Activated naive CD8-positive, alpha-beta T cell treated with anti-CD3 and anti-CD28 coated beads for 36 hours (primary cell): ENCODE results near the gene SYT9. TPM values are rescaled to one million over a fixed set of nuclear protein-coding genes. Genes with fewer than 3 reads are reported as not detected.

Experiments used
- DNase-seq: peaks from one replicate; pipeline ENCODE4 v3.0.0; 2021
- H3K27ac Mint-ChIP-seq: one replicate; pipeline ENCODE4 v1.8.0; 2022; ENCODE audit warnings: mild to moderate bottlenecking, moderate library complexity, mixed read lengths
- H3K27me3 Mint-ChIP-seq: one replicate; pipeline ENCODE4 v1.8.0; 2022; ENCODE audit warnings: mild to moderate bottlenecking, mixed read lengths
- H3K36me3 Mint-ChIP-seq: one replicate; pipeline ENCODE4 v1.8.0; 2021; ENCODE audit warnings: mild to moderate bottlenecking, mixed read lengths
- H3K4me1 Mint-ChIP-seq: one replicate; pipeline ENCODE4 v1.8.0; 2021; ENCODE audit warnings: mixed read lengths
- H3K4me3 Mint-ChIP-seq: one replicate; pipeline ENCODE4 v1.8.0; 2022; ENCODE audit warnings: mild to moderate bottlenecking, moderate library complexity, mixed read lengths
- H3K9me3 Mint-ChIP-seq: one replicate; pipeline ENCODE4 v1.8.0; 2022; ENCODE audit warnings: mixed read lengths
- total RNA-seq, 2 experiments: library from RNA; stranded (reverse); gene quantifications; one replicate each; pipeline ENCODE4 v1.2.3, GENCODE V29; 2021

The SYT9 gene
- total RNA-seq, 2 experiments from 2014 or later: not detected

GRCh38 chr11:7418906-7419305, 167.2 kb downstream of the SYT9 start:
- Mint-ChIP-seq H3K36me3 (no peaks in the 10 kb centered on the region), H3K4me1 (peaks cover 11% of the 10 kb centered on the region), H3K9me3 (no peaks in the 10 kb centered on the region), H3K27ac (no peak overlapping the region), H3K27me3 (peaks cover 16% of the 10 kb centered on the region), H3K4me3 (no peak overlapping the region)
- DNase-seq: no peak

- peaks cover 11% of the 10 kb centered on the region for H3K4me1 Mint-ChIP-seq
- no peaks in the 10 kb centered on the region for H3K9me3 Mint-ChIP-seq
- no peak for DNase-seq
- no peak overlapping the region for H3K4me3 Mint-ChIP-seq
- H3K27me3 Mint-ChIP-seq: no peaks in the 10 kb centered on the region
- no peaks in the 10 kb centered on the region for H3K36me3 Mint-ChIP-seq
- no peak overlapping the region for H3K27ac Mint-ChIP-seq
Observed at GRCh38 chr11:7421136-7421535, 169.4 kb downstream of the SYT9 start.

- Mint-ChIP-seq H3K9me3 (no peaks in the 10 kb centered on the region), H3K36me3 (no peaks in the 10 kb centered on the region), H3K27me3 (no peaks in the 10 kb centered on the region), H3K4me1 (peaks cover 11% of the 10 kb centered on the region), H3K27ac (no peak overlapping the region), H3K4me3 (no peak overlapping the region)
- no peak for DNase-seq
Observed at GRCh38 chr11:7422544-7423331, 171.0 kb downstream of the SYT9 start.

- Mint-ChIP-seq H3K4me1 (peaks cover 11% of the 10 kb centered on the region), H3K9me3 (no peaks in the 10 kb centered on the region), H3K27ac (no peak overlapping the region), H3K36me3 (no peaks in the 10 kb centered on the region), H3K27me3 (no peaks in the 10 kb centered on the region), H3K4me3 (no peak overlapping the region)
- no peak for DNase-seq
Observed at GRCh38 chr11:7423946-7424345, 172.2 kb downstream of the SYT9 start.

- Mint-ChIP-seq H3K27me3 (no peaks in the 10 kb centered on the region), H3K36me3 (no peaks in the 10 kb centered on the region), H3K4me3 (no peak overlapping the region), H3K4me1 (peaks cover 7% of the 10 kb centered on the region), H3K9me3 (no peaks in the 10 kb centered on the region), H3K27ac (no peak overlapping the region)
- DNase-seq: no peak
Observed at GRCh38 chr11:7427733-7428132, 176.0 kb downstream of the SYT9 start.

GRCh38 chr11:7428196-7428595, 176.5 kb downstream of the SYT9 start:
- Mint-ChIP-seq H3K36me3 (no peaks in the 10 kb centered on the region), H3K27ac (no peak overlapping the region)

GRCh38 chr11:7430496-7430895, 178.8 kb downstream of the SYT9 start:
- H3K27ac Mint-ChIP-seq: no peak overlapping the region
- no peaks in the 10 kb centered on the region for H3K9me3 Mint-ChIP-seq
- no peak for DNase-seq
- no peaks in the 10 kb centered on the region for H3K36me3 Mint-ChIP-seq
- H3K4me1 Mint-ChIP-seq: no peaks in the 10 kb centered on the region
- no peaks in the 10 kb centered on the region for H3K27me3 Mint-ChIP-seq
- H3K4me3 Mint-ChIP-seq: no peak overlapping the region

More at GRCh38 chr11:7428196-7428595, 176.5 kb downstream of the SYT9 start:
- Mint-ChIP-seq H3K9me3 (no peaks in the 10 kb centered on the region), H3K27me3 (no peaks in the 10 kb centered on the region), H3K4me1 (peaks cover 4% of the 10 kb centered on the region), H3K4me3 (no peak overlapping the region)
- DNase-seq: no peak

- peaks cover 13% of the 10 kb centered on the region for H3K4me1 Mint-ChIP-seq
- H3K4me3 Mint-ChIP-seq: no peak overlapping the region
- no peaks in the 10 kb centered on the region for H3K27me3 Mint-ChIP-seq
- no peak for DNase-seq
- no peaks in the 10 kb centered on the region for H3K9me3 Mint-ChIP-seq
- H3K27ac Mint-ChIP-seq: no peak overlapping the region
- H3K36me3 Mint-ChIP-seq: no peaks in the 10 kb centered on the region
Observed at GRCh38 chr11:7435176-7435575, 183.5 kb downstream of the SYT9 start.

GRCh38 chr11:7436146-7436545, 184.4 kb downstream of the SYT9 start:
- Mint-ChIP-seq H3K9me3 (no peaks in the 10 kb centered on the region), H3K4me1 (peaks cover 13% of the 10 kb centered on the region), H3K36me3 (no peaks in the 10 kb centered on the region), H3K27ac (no peak overlapping the region), H3K4me3 (no peak overlapping the region), H3K27me3 (no peaks in the 10 kb centered on the region)
- DNase-seq: no peak

- Mint-ChIP-seq H3K27ac (peak overlapping the region; percentile 69), H3K4me3 (no peak overlapping the region), H3K9me3 (no peaks in the 10 kb centered on the region), H3K36me3 (no peaks in the 10 kb centered on the region), H3K27me3 (no peaks in the 10 kb centered on the region), H3K4me1 (peaks cover 13% of the 10 kb centered on the region)
- no peak for DNase-seq
Observed at GRCh38 chr11:7436657-7437056, 185.0 kb downstream of the SYT9 start.

GRCh38 chr11:7437696-7438095, 186.0 kb downstream of the SYT9 start:
- H3K36me3 Mint-ChIP-seq: no peaks in the 10 kb centered on the region
- H3K27ac Mint-ChIP-seq: no peak overlapping the region
- H3K27me3 Mint-ChIP-seq: no peaks in the 10 kb centered on the region
- no peak overlapping the region for H3K4me3 Mint-ChIP-seq
- H3K4me1 Mint-ChIP-seq: peaks cover 13% of the 10 kb centered on the region
- no peaks in the 10 kb centered on the region for H3K9me3 Mint-ChIP-seq
- DNase-seq: no peak

- Mint-ChIP-seq H3K4me3 (no peak overlapping the region), H3K27me3 (no peaks in the 10 kb centered on the region), H3K36me3 (no peaks in the 10 kb centered on the region), H3K9me3 (no peaks in the 10 kb centered on the region), H3K27ac (no peak overlapping the region), H3K4me1 (peaks cover 13% of the 10 kb centered on the region)
- DNase-seq: no peak
Observed at GRCh38 chr11:7439746-7440320, 188.1 kb downstream of the SYT9 start.

GRCh38 chr11:7442588-7443215, 191.0 kb downstream of the SYT9 start:
- no peaks in the 10 kb centered on the region for H3K9me3 Mint-ChIP-seq
- H3K4me3 Mint-ChIP-seq: no peak overlapping the region
- no peaks in the 10 kb centered on the region for H3K27me3 Mint-ChIP-seq
- peak; percentile 64 for DNase-seq
- H3K36me3 Mint-ChIP-seq: no peaks in the 10 kb centered on the region
- H3K27ac Mint-ChIP-seq: no peak overlapping the region
- no peaks in the 10 kb centered on the region for H3K4me1 Mint-ChIP-seq

- H3K27me3 Mint-ChIP-seq: no peaks in the 10 kb centered on the region
- no peak overlapping the region for H3K4me3 Mint-ChIP-seq
- no peaks in the 10 kb centered on the region for H3K9me3 Mint-ChIP-seq
- H3K4me1 Mint-ChIP-seq: no peaks in the 10 kb centered on the region
- no peak for DNase-seq
- no peaks in the 10 kb centered on the region for H3K36me3 Mint-ChIP-seq
- no peak overlapping the region for H3K27ac Mint-ChIP-seq
Observed at GRCh38 chr11:7444091-7444981, 192.6 kb downstream of the SYT9 start.

- H3K9me3 Mint-ChIP-seq: no peaks in the 10 kb centered on the region
- no peaks in the 10 kb centered on the region for H3K4me1 Mint-ChIP-seq
- no peaks in the 10 kb centered on the region for H3K27me3 Mint-ChIP-seq
- no peak for DNase-seq
- H3K36me3 Mint-ChIP-seq: no peaks in the 10 kb centered on the region
- no peak overlapping the region for H3K27ac Mint-ChIP-seq
- H3K4me3 Mint-ChIP-seq: no peak overlapping the region
Observed at GRCh38 chr11:7445564-7445963, 193.9 kb downstream of the SYT9 start.
